NK-92 (cell line): Measurements from ENCODE around the gene CRISP2.
"Not testable (repeated sequence)": the region's sequence is repeated elsewhere in the genome, so short reads cannot be mapped to it uniquely, and the experiment has no call there.

Source experiments
- DNase-seq: peaks from one replicate; lab custom pipeline; 2025; ENCODE audit not compliant: unreplicated experiment; lab: John Stamatoyannopoulos, UW

The CRISP2 gene

GRCh38 chr6:49713346-49713745 lies at the start of gene CRISP2:
Gene CRISP2, minus strand, starts transcription at chr6:49713543. Its CDS starts 4,347 bp downstream, at chr6:49709196.
- DNase-seq = no peak

GRCh38 chr6:49744259-49744658 lies 30.9 kb upstream of the CRISP2 start, which contains the start of gene CRISP3:
Gene CRISP3, minus strand, starts transcription at chr6:49744388. Its CDS starts 21 bp downstream, at chr6:49744367.
- no peak for DNase-seq

- no peak for DNase-seq
Measured at GRCh38 chr6:49743429-49743828, 30.1 kb upstream of the CRISP2 start.

GRCh38 chr6:49739423-49739822 lies 26.1 kb upstream of the CRISP2 start:
- no peak for DNase-seq

GRCh38 chr6:49736017-49736508 lies 22.7 kb upstream of the CRISP2 start:
- no peak for DNase-seq

GRCh38 chr6:49733680-49734079 lies 20.3 kb upstream of the CRISP2 start:
- DNase-seq = no peak

- DNase-seq = no peak
Measured at GRCh38 chr6:49732781-49733180, 19.4 kb upstream of the CRISP2 start.

- DNase-seq = no peak
Measured at GRCh38 chr6:49730251-49730650, 16.9 kb upstream of the CRISP2 start.

- not testable (repeated sequence) for DNase-seq
Measured at GRCh38 chr6:49723917-49724316, 10.6 kb upstream of the CRISP2 start.

- no peak for DNase-seq
Measured at GRCh38 chr6:49721297-49721696, 8.0 kb upstream of the CRISP2 start.

- DNase-seq = no peak
Measured at GRCh38 chr6:49720372-49720771, 7.0 kb upstream of the CRISP2 start.

GRCh38 chr6:49698478-49698877 lies 14.9 kb downstream of the CRISP2 start:
- DNase-seq = no peak

- no peak for DNase-seq
Measured at GRCh38 chr6:49693512-49693911, 19.8 kb downstream of the CRISP2 start.

- DNase-seq = no peak
Measured at GRCh38 chr6:49692534-49692933, 20.8 kb downstream of the CRISP2 start.

GRCh38 chr6:49676671-49677281 lies 36.6 kb downstream of the CRISP2 start:
- no peak for DNase-seq

- DNase-seq = no peak
Measured at GRCh38 chr6:49675816-49676215, 37.5 kb downstream of the CRISP2 start.

- DNase-seq = no peak
Measured at GRCh38 chr6:49668083-49668511, 45.2 kb downstream of the CRISP2 start.

GRCh38 chr6:49666930-49667757 lies 46.2 kb downstream of the CRISP2 start:
- no peak for DNase-seq

- DNase-seq = no peak
Measured at GRCh38 chr6:49666480-49666879, 46.9 kb downstream of the CRISP2 start.

GRCh38 chr6:49664817-49665216 lies 48.5 kb downstream of the CRISP2 start:
- no peak for DNase-seq

- DNase-seq = not testable (repeated sequence)
Measured at GRCh38 chr6:49664054-49664453, 49.3 kb downstream of the CRISP2 start.

- no peak for DNase-seq
Measured at GRCh38 chr6:49662892-49663261, 50.5 kb downstream of the CRISP2 start.
